MG63 (cell line): ENCODE measurements around the gene IL11RA. TPM values are rescaled to one million over a fixed set of nuclear protein-coding genes. Genes with fewer than 3 reads are reported as not detected.

Source experiments
- DNase-seq: peaks from one replicate; pipeline ENCODE4 v3.0.0-alpha.2; 2020
- H3K27me3 ChIP-seq: fragments of 250-450 bp; sonication (Bioruptor Pico); 2 replicates; pipeline ENCODE4 v1.5.1; 2020; ENCODE audit warnings: mild to moderate bottlenecking, moderate library complexity
- H3K36me3 ChIP-seq: fragments of 250-450 bp; sonication (Bioruptor Pico); 2 replicates; pipeline ENCODE4 v1.5.1; 2020; ENCODE audit warnings: mild to moderate bottlenecking, moderate library complexity
- H3K4me3 ChIP-seq: fragments of 250-450 bp; sonication (Bioruptor Pico); 2 replicates; pipeline ENCODE4 v1.5.1; 2020; ENCODE audit warnings: mild to moderate bottlenecking, moderate library complexity
- H3K9me3 ChIP-seq: fragments of 250-450 bp; sonication (Bioruptor Pico); 2 replicates; pipeline ENCODE4 v1.5.1; 2020; ENCODE audit warnings: mild to moderate bottlenecking, moderate library complexity
- total RNA-seq: library from RNA; depleted of rRNA; stranded (reverse); fragments of >200 nt; shearing (Covaris generic); gene quantifications from 2 replicates; pipeline ENCODE4 v1.2.3, GENCODE V29; 2014; ENCODE audit warnings: low replicate concordance; rRNA removed

The IL11RA gene
- total RNA-seq, result 10.2 and 16.9 TPM in 2 replicates

- DNase-seq, result peak; percentile 96
- Histone ChIP-seq H3K9me3 (no peaks in the 10 kb centered on the region), H3K27me3 (no peaks in the 10 kb centered on the region), H3K36me3 (no peaks in the 10 kb centered on the region; the same call in 1 of the 2 replicates), H3K4me3 (peak within 1 kb of the TSS; percentile 52)
Observed at GRCh38 chr9:34651876-34652601, at the start of gene IL11RA. Gene IL11RA, plus strand, starts transcription at chr9:34652185. Its CDS starts 3,033 bp downstream, at chr9:34655218.

GRCh38 chr9:34603610-34604231 is 48.3 kb upstream of the IL11RA start:
- Histone ChIP-seq H3K36me3 (no peaks in the 10 kb centered on the region), H3K27me3 (no peaks in the 10 kb centered on the region), H3K4me3 (no peak overlapping the region), H3K9me3 (no peaks in the 10 kb centered on the region)
- DNase-seq, result peak; percentile 41

- DNase-seq, result no peak
- H3K4me3 ChIP-seq, result no peak overlapping the region
- H3K27me3 ChIP-seq, result no peaks in the 10 kb centered on the region
- H3K36me3 ChIP-seq, result no peaks in the 10 kb centered on the region
- H3K9me3 ChIP-seq, result no peaks in the 10 kb centered on the region
Observed at GRCh38 chr9:34606190-34606589, 45.8 kb upstream of the IL11RA start.

GRCh38 chr9:34606905-34607304 is 45.1 kb upstream of the IL11RA start:
- Histone ChIP-seq H3K9me3 (no peaks in the 10 kb centered on the region), H3K4me3 (no peak overlapping the region), H3K36me3 (no peaks in the 10 kb centered on the region), H3K27me3 (no peaks in the 10 kb centered on the region)
- no peak for DNase-seq

GRCh38 chr9:34607331-34607730 is 44.7 kb upstream of the IL11RA start:
- H3K4me3 ChIP-seq, result no peak overlapping the region
- H3K27me3 ChIP-seq, result no peaks in the 10 kb centered on the region
- DNase-seq, result no peak
- H3K9me3 ChIP-seq, result no peaks in the 10 kb centered on the region
- H3K36me3 ChIP-seq, result no peaks in the 10 kb centered on the region

GRCh38 chr9:34610434-34611206 is 41.4 kb upstream of the IL11RA start:
- H3K36me3 ChIP-seq, result no peaks in the 10 kb centered on the region
- no peaks in the 10 kb centered on the region for H3K27me3 ChIP-seq
- DNase-seq, result no peak
- H3K9me3 ChIP-seq, result no peaks in the 10 kb centered on the region
- H3K4me3 ChIP-seq, result no peak overlapping the region

- Histone ChIP-seq H3K4me3 (peak overlapping the region; percentile 71), H3K9me3 (no peaks in the 10 kb centered on the region), H3K36me3 (no peaks in the 10 kb centered on the region), H3K27me3 (no peaks in the 10 kb centered on the region)
- DNase-seq, result no peak
Observed at GRCh38 chr9:34611251-34611810, 40.7 kb upstream of the IL11RA start.

- no peaks in the 10 kb centered on the region for H3K27me3 ChIP-seq
Observed at GRCh38 chr9:34611811-34612787, 39.9 kb upstream of the IL11RA start, which contains the start of gene RPP25L. Gene RPP25L, minus strand, starts transcription at chr9:34612097. Its CDS starts 801 bp downstream, at chr9:34611296.

GRCh38 chr9:34612788-34613390 is 39.1 kb upstream of the IL11RA start:
- no peaks in the 10 kb centered on the region for H3K27me3 ChIP-seq
- no peaks in the 10 kb centered on the region for H3K9me3 ChIP-seq
- peaks cover 4% of the 10 kb centered on the region; the same call in 1 of the 2 replicates for H3K36me3 ChIP-seq
- H3K4me3 ChIP-seq, result peak overlapping the region; percentile 71
- DNase-seq, result peak; percentile 53

More at GRCh38 chr9:34611811-34612787, 39.9 kb upstream of the IL11RA start, which contains the start of gene RPP25L:
- peak; percentile 79 for DNase-seq
- Histone ChIP-seq H3K36me3 (peaks cover under 1% of the 10 kb centered on the region; the same call in 1 of the 2 replicates), H3K9me3 (no peaks in the 10 kb centered on the region), H3K4me3 (peak within 1 kb of the TSS; percentile 71)

GRCh38 chr9:34615132-34615531 is 36.9 kb upstream of the IL11RA start:
- Histone ChIP-seq H3K36me3 (peaks cover 4% of the 10 kb centered on the region; the same call in 1 of the 2 replicates), H3K27me3 (no peaks in the 10 kb centered on the region), H3K4me3 (no peak overlapping the region), H3K9me3 (no peaks in the 10 kb centered on the region)
- DNase-seq, result no peak

GRCh38 chr9:34620061-34620994 is 31.7 kb upstream of the IL11RA start, which contains the start of gene DCTN3:
Gene DCTN3, minus strand, starts transcription at chr9:34620495. Its CDS starts 31 bp downstream, at chr9:34620464.
- peak within 1 kb of the TSS; percentile 84 for H3K4me3 ChIP-seq
- peaks cover 4% of the 10 kb centered on the region; the same call in 1 of the 2 replicates for H3K36me3 ChIP-seq
- DNase-seq, result peak; percentile 88
- H3K27me3 ChIP-seq, result no peaks in the 10 kb centered on the region
- no peaks in the 10 kb centered on the region for H3K9me3 ChIP-seq

- peaks cover 6% of the 10 kb centered on the region for H3K27me3 ChIP-seq
Observed at GRCh38 chr9:34623374-34624235, 28.4 kb upstream of the IL11RA start.

GRCh38 chr9:34624475-34625185 is 27.4 kb upstream of the IL11RA start:
- H3K27me3 ChIP-seq, result peaks cover 13% of the 10 kb centered on the region

More at GRCh38 chr9:34623374-34624235, 28.4 kb upstream of the IL11RA start:
- no peaks in the 10 kb centered on the region for H3K9me3 ChIP-seq
- H3K4me3 ChIP-seq, result no peak overlapping the region
- H3K36me3 ChIP-seq, result no peaks in the 10 kb centered on the region
- no peak for DNase-seq

More at GRCh38 chr9:34624475-34625185, 27.4 kb upstream of the IL11RA start:
- H3K9me3 ChIP-seq, result no peaks in the 10 kb centered on the region
- no peak overlapping the region for H3K4me3 ChIP-seq
- DNase-seq, result no peak
- H3K36me3 ChIP-seq, result no peaks in the 10 kb centered on the region
